ENCODE measurements around the gene SIX1.

The SIX1 gene

DNA sequence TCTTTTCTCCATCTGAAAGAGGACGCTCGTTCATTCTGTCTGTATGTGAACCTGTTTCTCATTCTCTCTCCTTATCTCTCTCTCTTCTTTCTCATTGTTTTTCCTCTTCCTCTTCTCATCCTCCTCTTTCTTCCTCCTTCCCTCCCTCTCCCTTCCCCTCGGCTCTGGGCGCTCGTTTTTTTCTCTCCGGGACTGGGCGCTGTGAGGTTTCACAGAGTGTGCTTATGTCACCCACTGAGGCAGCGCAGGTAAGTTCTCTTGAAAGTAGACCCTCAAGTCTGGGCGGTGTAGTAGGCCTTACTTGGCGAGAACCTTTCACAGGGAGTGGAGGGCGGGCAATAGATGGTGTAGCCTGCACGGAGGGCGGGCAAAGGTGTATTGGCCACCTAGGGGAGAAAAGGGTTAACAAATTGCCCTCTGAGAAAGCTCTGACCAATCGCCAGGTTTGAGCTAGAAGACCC lies 4.5 kb upstream of the SIX1 start:
- peaks cover 60% of the 10 kb centered on the region for H3K27me3 ChIP-seq (ENCODE audit: insufficient read depth, low read length, poor library complexity)
- H2BK5ac ChIP-seq (ENCODE audit: low read length) = no peak overlapping the region
- no peaks in the 10 kb centered on the region for H3K36me3 ChIP-seq (ENCODE audit: control insufficient read depth, insufficient read depth, low read length)

DNA sequence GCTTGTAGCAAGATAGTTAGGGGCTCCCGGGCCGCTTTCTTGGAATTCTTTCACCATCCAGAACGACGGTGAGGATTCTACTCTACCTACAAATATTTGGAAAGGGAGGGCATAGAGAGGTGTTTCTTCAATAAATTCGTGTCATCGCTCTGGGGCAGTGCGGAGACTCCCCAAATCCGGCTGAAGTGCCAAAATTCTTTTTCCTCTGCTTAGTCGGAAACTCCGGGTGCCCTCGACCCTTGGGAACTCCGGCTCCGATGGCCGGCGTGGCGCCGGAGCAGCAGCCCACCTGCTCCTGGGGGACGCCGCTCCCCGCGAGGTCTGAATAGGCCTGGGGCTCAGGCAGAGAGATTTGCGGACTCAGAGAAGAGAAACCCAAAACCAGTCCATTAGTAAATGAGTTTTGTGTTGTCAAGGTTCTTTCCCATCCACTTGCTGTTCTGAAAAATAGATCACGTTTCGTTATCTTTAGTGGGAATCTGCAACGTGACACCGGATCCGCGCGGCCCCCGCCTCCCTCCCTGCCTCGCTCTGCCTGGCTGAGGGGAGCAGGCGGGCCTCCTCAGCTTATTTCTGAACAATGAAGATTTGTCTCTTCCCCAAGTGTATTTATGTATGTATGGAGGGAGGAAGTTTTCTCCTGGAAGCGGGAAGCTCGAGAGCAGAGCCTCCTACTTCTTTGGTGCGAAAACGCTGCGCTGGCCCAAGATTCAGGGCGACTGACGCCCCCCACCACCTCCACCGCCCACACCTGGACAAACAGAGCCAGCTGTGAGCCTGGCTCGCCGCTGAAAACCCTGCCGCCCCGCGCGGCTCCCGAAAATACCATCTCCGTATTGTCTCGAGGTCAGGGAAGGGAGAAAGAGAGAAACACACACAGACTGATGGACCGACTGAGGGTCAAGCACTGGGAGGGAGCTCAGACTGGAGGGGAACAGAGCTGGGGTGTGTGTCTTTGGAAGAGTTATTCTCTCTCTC lies 3.7 kb upstream of the SIX1 start:
- DNase-seq = peak; percentile 31
- no peak overlapping the region for H3K27ac ChIP-seq (ENCODE audit: low read depth, low read length)
- H3K79me2 ChIP-seq (ENCODE audit: control insufficient read depth, insufficient read depth, low read length) = no peaks in the 10 kb centered on the region
- peaks cover 61% of the 10 kb centered on the region for H3K27me3 ChIP-seq (ENCODE audit: insufficient read depth, low read length, poor library complexity)
- no peaks in the 10 kb centered on the region for H3K36me3 ChIP-seq (ENCODE audit: control insufficient read depth, insufficient read depth, low read length)
- H3K4ac ChIP-seq (ENCODE audit: low read depth, low read length) = no peak overlapping the region
- H4K5ac ChIP-seq (ENCODE audit: low read length) = no peak overlapping the region
- no CpG with 5 or more reads among the region's 50 CpGs for WGBS (ENCODE audit: extremely low coverage, insufficient coverage, low lambda C conversion rate)
- no peak overlapping the region for H2AK5ac ChIP-seq (ENCODE audit: low read length)
- no peak overlapping the region for H2BK120ac ChIP-seq (ENCODE audit: low read depth, low read length)
- no peak overlapping the region for H4K8ac ChIP-seq (ENCODE audit: low read depth, low read length)
- H3K56ac ChIP-seq (ENCODE audit: low read length) = peak overlapping the region; percentile 19
- H3K79me1 ChIP-seq (ENCODE audit: low read length) = no peaks in the 10 kb centered on the region
- no peak overlapping the region for H3K9ac ChIP-seq (ENCODE audit: low read length)
- H3K4me1 ChIP-seq (ENCODE audit: control insufficient read depth, low read depth, low read length) = peaks cover 16% of the 10 kb centered on the region
- peak overlapping the region; percentile 59 for H3K23ac ChIP-seq (ENCODE audit: low read length)
- H3K18ac ChIP-seq (ENCODE audit: low read length) = no peak overlapping the region
- H2BK5ac ChIP-seq (ENCODE audit: low read length) = no peak overlapping the region
- no peak overlapping the region for H3K4me3 ChIP-seq (ENCODE audit: low read length)
- H3K4me2 ChIP-seq (ENCODE audit: low read length) = peak overlapping the region; percentile 8
- no peak overlapping the region for H2BK15ac ChIP-seq (replicated peaks; ENCODE audit: low read depth)

More for the DNA sequence above, 4.5 kb upstream of the SIX1 start:
- no peak overlapping the region for H3K27ac ChIP-seq (ENCODE audit: low read depth, low read length)
- no peak overlapping the region for H3K4ac ChIP-seq (ENCODE audit: low read depth, low read length)
- H3K4me2 ChIP-seq (ENCODE audit: low read length) = peak overlapping the region; percentile 50
- no peak overlapping the region for H3K56ac ChIP-seq (ENCODE audit: low read length)
- no peak overlapping the region for H2BK15ac ChIP-seq (replicated peaks; ENCODE audit: low read depth)
- no peak overlapping the region for H4K8ac ChIP-seq (ENCODE audit: low read depth, low read length)
- H3K18ac ChIP-seq (ENCODE audit: low read length) = no peak overlapping the region
- no peaks in the 10 kb centered on the region for H3K79me2 ChIP-seq (ENCODE audit: control insufficient read depth, insufficient read depth, low read length)
- no peak overlapping the region for H3K9ac ChIP-seq (ENCODE audit: low read length)
- H3K23ac ChIP-seq (ENCODE audit: low read length) = no peak overlapping the region
- peak; percentile 30 for DNase-seq
- H4K5ac ChIP-seq (ENCODE audit: low read length) = no peak overlapping the region
- H2BK120ac ChIP-seq (ENCODE audit: low read depth, low read length) = no peak overlapping the region
- no peaks in the 10 kb centered on the region for H3K79me1 ChIP-seq (ENCODE audit: low read length)
- no peak overlapping the region for H2AK5ac ChIP-seq (ENCODE audit: low read length)
- no peak overlapping the region for H3K4me3 ChIP-seq (ENCODE audit: low read length)
- H3K4me1 ChIP-seq (ENCODE audit: control insufficient read depth, low read depth, low read length) = peaks cover 17% of the 10 kb centered on the region
- no CpG with 5 or more reads among the region's 14 CpGs for WGBS (ENCODE audit: extremely low coverage, insufficient coverage, low lambda C conversion rate)

GRCh38 chr14:60651796-60652673 lies 2.8 kb upstream of the SIX1 start:
- Histone ChIP-seq H2BK120ac (ENCODE audit: low read depth, low read length) (no peak overlapping the region), H3K56ac (ENCODE audit: low read length) (no peak overlapping the region), H3K4me1 (ENCODE audit: control insufficient read depth, low read depth, low read length) (peaks cover 13% of the 10 kb centered on the region), H2BK15ac (replicated peaks; ENCODE audit: low read depth) (no peak overlapping the region), H4K8ac (ENCODE audit: low read depth, low read length) (no peak overlapping the region), H3K4me2 (ENCODE audit: low read length) (no peak overlapping the region), H3K27ac (ENCODE audit: low read depth, low read length) (no peak overlapping the region), H4K5ac (ENCODE audit: low read length) (no peak overlapping the region), H3K23ac (ENCODE audit: low read length) (peak overlapping the region; percentile 25), H3K4me3 (ENCODE audit: low read length) (no peak overlapping the region), H2BK5ac (ENCODE audit: low read length) (no peak overlapping the region), H2AK5ac (ENCODE audit: low read length) (no peak overlapping the region), H3K79me2 (ENCODE audit: control insufficient read depth, insufficient read depth, low read length) (no peaks in the 10 kb centered on the region), H3K79me1 (ENCODE audit: low read length) (no peaks in the 10 kb centered on the region), H3K36me3 (ENCODE audit: control insufficient read depth, insufficient read depth, low read length) (no peaks in the 10 kb centered on the region), H3K9ac (ENCODE audit: low read length) (no peak overlapping the region), H3K4ac (ENCODE audit: low read depth, low read length) (no peak overlapping the region), H3K27me3 (ENCODE audit: insufficient read depth, low read length, poor library complexity) (peaks cover 67% of the 10 kb centered on the region), H3K18ac (ENCODE audit: low read length) (no peak overlapping the region)
- WGBS (ENCODE audit: extremely low coverage, insufficient coverage, low lambda C conversion rate) = no CpG with 5 or more reads among the region's 38 CpGs
- peak; percentile 40 for DNase-seq

- H2AK5ac ChIP-seq (ENCODE audit: low read length) = no peak overlapping the region
- no peak overlapping the region for H3K9ac ChIP-seq (ENCODE audit: low read length)
- H4K8ac ChIP-seq (ENCODE audit: low read depth, low read length) = no peak overlapping the region
- H3K4me2 ChIP-seq (ENCODE audit: low read length) = no peak overlapping the region
- no peak overlapping the region for H3K56ac ChIP-seq (ENCODE audit: low read length)
- H3K36me3 ChIP-seq (ENCODE audit: control insufficient read depth, insufficient read depth, low read length) = no peaks in the 10 kb centered on the region
- no peak overlapping the region for H3K27ac ChIP-seq (ENCODE audit: low read depth, low read length)
- no peak overlapping the region for H3K4ac ChIP-seq (ENCODE audit: low read depth, low read length)
- no peak overlapping the region for H3K4me3 ChIP-seq (ENCODE audit: low read length)
- H3K18ac ChIP-seq (ENCODE audit: low read length) = no peak overlapping the region
- no peak overlapping the region for H4K5ac ChIP-seq (ENCODE audit: low read length)
- H2BK5ac ChIP-seq (ENCODE audit: low read length) = no peak overlapping the region
- no peaks in the 10 kb centered on the region for H3K79me2 ChIP-seq (ENCODE audit: control insufficient read depth, insufficient read depth, low read length)
- no peak overlapping the region for H2BK120ac ChIP-seq (ENCODE audit: low read depth, low read length)
- DNase-seq = no peak
- no CpG with 5 or more reads among the region's 5 CpGs for WGBS (ENCODE audit: extremely low coverage, insufficient coverage, low lambda C conversion rate)
- H3K27me3 ChIP-seq (ENCODE audit: insufficient read depth, low read length, poor library complexity) = peaks cover 66% of the 10 kb centered on the region
- no peak overlapping the region for H2BK15ac ChIP-seq (replicated peaks; ENCODE audit: low read depth)
- peaks cover 12% of the 10 kb centered on the region for H3K4me1 ChIP-seq (ENCODE audit: control insufficient read depth, low read depth, low read length)
- H3K23ac ChIP-seq (ENCODE audit: low read length) = no peak overlapping the region
- no peaks in the 10 kb centered on the region for H3K79me1 ChIP-seq (ENCODE audit: low read length)
Observed at GRCh38 chr14:60651086-60651795, 2.0 kb upstream of the SIX1 start.

DNA sequence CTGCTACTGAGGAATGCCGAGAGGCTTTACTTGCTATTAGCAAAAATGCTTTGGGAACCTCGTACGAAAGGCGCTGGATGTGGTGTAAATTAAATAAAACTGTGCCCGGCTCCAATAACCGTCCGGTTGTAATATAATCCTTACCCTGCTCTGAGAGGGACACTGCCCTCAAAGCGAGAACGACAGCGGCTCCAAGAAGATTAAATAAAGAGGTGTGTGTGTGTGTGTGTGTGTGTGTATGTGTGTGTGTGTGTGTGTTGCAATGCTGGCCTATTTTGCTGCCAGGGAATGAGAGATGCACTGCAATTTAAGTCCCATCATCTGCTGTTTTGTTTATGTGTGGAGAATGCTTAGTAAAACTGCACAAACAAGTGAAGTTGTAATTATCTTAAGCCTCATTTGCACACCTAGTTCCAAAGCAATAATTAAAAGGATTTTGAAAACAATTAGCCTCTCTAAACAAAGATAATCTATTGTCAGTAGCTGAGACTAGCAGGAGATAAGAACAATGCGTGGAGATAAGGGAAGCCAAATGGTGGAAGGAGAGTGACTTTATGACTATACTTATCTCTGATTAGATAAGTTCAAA lies 1.2 kb upstream of the SIX1 start:
- H3K79me2 ChIP-seq (ENCODE audit: control insufficient read depth, insufficient read depth, low read length) = no peaks in the 10 kb centered on the region
- H3K18ac ChIP-seq (ENCODE audit: low read length) = no peak overlapping the region
- no peak overlapping the region for H3K9ac ChIP-seq (ENCODE audit: low read length)
- H3K79me1 ChIP-seq (ENCODE audit: low read length) = no peaks in the 10 kb centered on the region
- no peak overlapping the region for H2BK5ac ChIP-seq (ENCODE audit: low read length)
- DNase-seq = peak; percentile 89
- H4K5ac ChIP-seq (ENCODE audit: low read length) = no peak overlapping the region
- H2AK5ac ChIP-seq (ENCODE audit: low read length) = no peak overlapping the region
- H2BK120ac ChIP-seq (ENCODE audit: low read depth, low read length) = no peak overlapping the region
- no peak overlapping the region for H3K56ac ChIP-seq (ENCODE audit: low read length)
- no peak overlapping the region for H3K23ac ChIP-seq (ENCODE audit: low read length)
- H3K4me2 ChIP-seq (ENCODE audit: low read length) = peak overlapping the region; percentile 59
- H3K36me3 ChIP-seq (ENCODE audit: control insufficient read depth, insufficient read depth, low read length) = no peaks in the 10 kb centered on the region
- peaks cover 67% of the 10 kb centered on the region for H3K27me3 ChIP-seq (ENCODE audit: insufficient read depth, low read length, poor library complexity)
- no peak overlapping the region for H3K4me3 ChIP-seq (ENCODE audit: low read length)
- peaks cover 13% of the 10 kb centered on the region for H3K4me1 ChIP-seq (ENCODE audit: control insufficient read depth, low read depth, low read length)
- H4K8ac ChIP-seq (ENCODE audit: low read depth, low read length) = no peak overlapping the region
- no peak overlapping the region for H2BK15ac ChIP-seq (replicated peaks; ENCODE audit: low read depth)
- no CpG with 5 or more reads among the region's 11 CpGs for WGBS (ENCODE audit: extremely low coverage, insufficient coverage, low lambda C conversion rate)
- no peak overlapping the region for H3K4ac ChIP-seq (ENCODE audit: low read depth, low read length)
- H3K27ac ChIP-seq (ENCODE audit: low read depth, low read length) = no peak overlapping the region
